Brain microvascular endothelial cell (primary cell): ENCODE data around the gene IL31.
"Not testable (repeated sequence)": the region's sequence is repeated elsewhere in the genome, so short reads cannot be mapped to it uniquely, and the experiment has no call there.

Source experiments
- DNase-seq: peaks from one replicate; pipeline ENCODE4 v3.0.0-alpha.2; 2020
- H3K27ac ChIP-seq: fragments of 250-450 bp; sonication (Bioruptor Pico); 2 replicates; pipeline ENCODE4 v1.5.1; 2020; ENCODE audit warnings: mild to moderate bottlenecking, moderate library complexity
- H3K27me3 ChIP-seq: fragments of 250-450 bp; sonication (Bioruptor Pico); replicated peaks from 2 replicates; pipeline ENCODE4 v1.5.1; 2020; ENCODE audit warnings: mild to moderate bottlenecking
- H3K36me3 ChIP-seq: fragments of 250-450 bp; sonication (Bioruptor Pico); replicated peaks from 2 replicates; pipeline ENCODE4 v1.5.1; 2020; ENCODE audit warnings: mild to moderate bottlenecking
- H3K4me3 ChIP-seq: 2 replicates; pipeline ENCODE4 v1.5.1; 2011; ENCODE audit warnings: low read depth, mild to moderate bottlenecking, control low read depth, low read length, moderate library complexity
- CTCF ChIP-seq: IDR thresholded peaks from 2 replicates; pipeline ENCODE4 v1.5.1; 2011; ENCODE audit warnings: low read depth, mild to moderate bottlenecking, moderate library complexity, low read length, control low read depth, inconsistent platforms; ENCODE audit errors: missing control alignments
- in situ Hi-C: cut with HindIII; loops from 2 replicates; pipeline ENCODE4 v1.10.0; 2017; ENCODE audit warnings: low sequenced_read_pairs, low pct_ligation_motif_present

IL31 gene

GRCh38 chr12:122206111-122206881, 32.3 kb upstream of the IL31 start:
- in situ Hi-C loops: no loop called here
- no peak for DNase-seq
- H3K27ac ChIP-seq: no peak overlapping the region
- H3K4me3 ChIP-seq: no peak overlapping the region
- H3K36me3 ChIP-seq: peaks cover 20% of the 10 kb centered on the region
- peaks cover 16% of the 10 kb centered on the region for H3K27me3 ChIP-seq
- no peak for TF ChIP-seq CTCF

GRCh38 chr12:122205053-122205925, 31.3 kb upstream of the IL31 start:
- H3K27me3 ChIP-seq: peaks cover 16% of the 10 kb centered on the region
- peaks cover 17% of the 10 kb centered on the region for H3K36me3 ChIP-seq
- no peak overlapping the region for H3K4me3 ChIP-seq
- no peak for TF ChIP-seq CTCF
- no peak overlapping the region for H3K27ac ChIP-seq
- DNase-seq: no peak
- in situ Hi-C loops: no loop called here

- Histone ChIP-seq H3K27ac (no peak overlapping the region), H3K36me3 (peaks cover 14% of the 10 kb centered on the region), H3K4me3 (peak overlapping the region; percentile 35), H3K27me3 (peaks cover 16% of the 10 kb centered on the region)
- no peak for TF ChIP-seq CTCF
- no peak for DNase-seq
- in situ Hi-C loops: no loop called here
Measured at GRCh38 chr12:122204167-122205052, 30.4 kb upstream of the IL31 start.

- DNase-seq: peak; percentile 24
- in situ Hi-C loops: no loop called here
- TF ChIP-seq CTCF: no peak
- peaks cover 16% of the 10 kb centered on the region for H3K27me3 ChIP-seq
- H3K27ac ChIP-seq: no peak within 1 kb of the TSS
- H3K4me3 ChIP-seq: peak within 1 kb of the TSS; percentile 53
- peaks cover 14% of the 10 kb centered on the region for H3K36me3 ChIP-seq
Measured at GRCh38 chr12:122203301-122204166, 29.5 kb upstream of the IL31 start, which contains the start of gene B3GNT4. B3GNT4 (plus strand) TSS chr12:122203709; CDS start chr12:122204619, 910 bp downstream.

GRCh38 chr12:122202811-122203210, 28.8 kb upstream of the IL31 start:
- DNase-seq, H3K36me3 ChIP-seq, H3K27ac ChIP-seq, in situ Hi-C loops: not testable (repeated sequence)
- Histone ChIP-seq H3K27me3 (peaks cover 16% of the 10 kb centered on the region), H3K4me3 (peak overlapping the region; percentile 53)
